Hematopoietic multipotent progenitor cell treated with erythropoietin and hydrocortisone succinate and interleukin-3 and kit ligand, for 6 days (in vitro differentiated cells): ENCODE data around the gene LEMD2.

Experiments
- DNase-seq: peaks from one replicate; pipeline ENCODE4 v3.0.0-alpha.2; 2015

LEMD2 gene

GRCh38 chr6:33772082-33772830 is 16.7 kb downstream of the LEMD2 start:
- DNase-seq = no peak

GRCh38 chr6:33771146-33772081 is 17.5 kb downstream of the LEMD2 start:
- DNase-seq = peak; percentile 82

DNA sequence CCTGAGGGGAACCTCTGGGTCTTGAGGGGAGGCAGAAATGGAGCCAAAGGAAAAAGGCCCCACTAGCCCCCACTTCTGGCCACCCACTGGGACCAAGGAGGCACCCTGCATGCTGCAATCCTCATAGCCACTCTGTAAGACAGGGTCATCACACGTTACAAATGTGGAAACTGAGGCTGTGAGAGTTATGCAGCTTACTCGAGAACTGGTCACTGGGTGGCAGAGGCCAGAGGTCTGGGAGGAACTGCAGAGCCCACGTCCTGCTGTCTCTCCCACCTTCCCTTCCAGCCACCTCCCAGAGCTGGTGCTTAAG is 18.1 kb downstream of the LEMD2 start:
- no peak for DNase-seq

DNA sequence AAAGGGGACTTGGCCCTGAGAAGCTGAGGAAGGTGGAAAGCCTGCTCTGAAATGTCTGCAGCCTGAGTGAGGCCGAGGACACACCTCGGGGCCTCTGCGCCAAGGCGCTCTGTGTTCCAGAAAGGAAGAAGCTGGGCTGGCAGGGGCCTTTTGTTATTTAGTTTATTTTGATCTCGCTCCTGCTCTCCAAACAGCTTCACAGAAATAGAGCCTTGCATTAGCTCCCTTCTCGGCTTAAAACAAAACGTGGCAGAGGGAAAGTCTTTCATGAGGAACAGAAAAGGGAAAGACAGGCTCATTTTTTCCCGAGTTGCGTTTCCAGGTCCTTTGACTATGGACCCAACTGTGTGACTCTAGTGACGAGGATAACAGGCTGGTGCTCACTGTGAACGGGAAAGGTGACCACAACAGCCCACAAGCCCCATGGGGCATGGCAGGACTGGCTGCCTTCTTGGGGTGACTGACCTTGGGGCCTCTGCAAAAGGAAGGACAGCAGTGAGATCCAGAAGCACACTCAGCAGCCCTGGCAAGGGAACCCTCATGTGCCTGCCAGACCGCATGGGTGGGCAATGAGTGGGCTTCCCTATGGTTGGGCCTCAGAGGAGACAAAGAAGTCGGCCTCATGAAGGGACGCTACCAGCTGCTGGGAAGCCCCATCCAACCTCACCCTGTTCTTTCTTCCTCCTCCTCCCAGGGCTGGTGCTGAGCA is 18.7 kb downstream of the LEMD2 start:
- DNase-seq = no peak

GRCh38 chr6:33769248-33769821 is 19.6 kb downstream of the LEMD2 start:
- no peak for DNase-seq

GRCh38 chr6:33768644-33769120 is 20.2 kb downstream of the LEMD2 start:
- peak; percentile 79 for DNase-seq

GRCh38 chr6:33766921-33767907 is 21.7 kb downstream of the LEMD2 start:
- DNase-seq = no peak

DNA sequence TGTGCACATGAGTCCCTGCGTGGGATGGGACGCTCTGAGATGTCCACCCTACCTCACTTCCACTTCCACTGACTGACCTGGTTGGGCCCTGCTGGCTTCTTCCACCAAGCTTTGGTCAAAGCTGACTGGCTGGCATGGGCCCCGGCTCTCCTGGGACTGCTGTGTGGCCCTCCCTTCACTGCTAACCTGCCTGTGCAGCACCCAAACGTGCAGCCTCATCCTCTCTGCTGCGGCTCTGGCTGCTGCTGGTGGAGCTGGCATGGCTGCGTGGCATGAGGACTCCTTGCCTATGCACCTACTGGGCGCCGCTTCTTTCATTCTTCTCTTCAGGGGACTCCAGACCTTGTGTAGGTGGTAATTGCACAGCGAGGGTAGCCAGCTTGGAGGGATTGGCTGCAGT is 23.6 kb downstream of the LEMD2 start:
- DNase-seq = no peak

- no peak for DNase-seq
These were observed 24.9 kb downstream of the LEMD2 start for GRCh38 chr6:33764036-33764435.

- no peak for DNase-seq
These were observed 25.4 kb downstream of the LEMD2 start for GRCh38 chr6:33763483-33763882.

GRCh38 chr6:33762713-33763112 is 26.2 kb downstream of the LEMD2 start:
- DNase-seq = no peak

DNA sequence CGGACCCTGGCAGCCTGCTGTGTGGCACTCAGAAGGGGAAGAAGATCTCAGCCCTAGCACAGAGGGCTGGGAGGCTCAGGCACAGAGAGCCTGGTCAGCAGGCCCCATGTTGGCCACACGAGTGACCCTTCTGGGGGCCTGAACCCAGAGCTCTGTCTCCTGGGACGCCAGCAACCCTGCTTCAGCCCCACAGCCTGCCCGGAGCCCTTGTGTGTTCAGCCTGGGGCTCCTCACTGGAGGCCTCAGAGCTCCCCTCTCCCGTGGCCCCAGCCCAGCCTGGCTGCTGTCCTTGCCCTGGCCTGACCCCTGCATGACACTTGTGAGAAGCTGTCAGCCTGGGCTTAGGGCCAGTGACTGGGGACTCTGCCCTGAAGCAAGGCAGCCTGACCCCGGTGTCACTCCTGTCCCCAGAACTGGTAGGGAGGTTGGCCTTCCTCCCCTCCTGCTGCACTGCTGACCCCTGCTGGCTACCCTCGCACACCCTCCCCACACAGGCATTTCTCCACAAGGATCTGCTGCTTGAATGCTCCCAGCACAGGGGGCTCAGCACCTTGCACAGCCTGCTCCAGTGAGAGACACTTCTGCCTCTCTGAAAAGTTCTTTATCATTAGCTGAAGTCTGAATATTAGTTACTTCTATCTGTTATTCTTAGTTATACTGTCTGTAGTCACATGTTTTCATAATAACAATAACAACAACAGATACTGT is 26.9 kb downstream of the LEMD2 start:
- peak; percentile 73 for DNase-seq

DNA sequence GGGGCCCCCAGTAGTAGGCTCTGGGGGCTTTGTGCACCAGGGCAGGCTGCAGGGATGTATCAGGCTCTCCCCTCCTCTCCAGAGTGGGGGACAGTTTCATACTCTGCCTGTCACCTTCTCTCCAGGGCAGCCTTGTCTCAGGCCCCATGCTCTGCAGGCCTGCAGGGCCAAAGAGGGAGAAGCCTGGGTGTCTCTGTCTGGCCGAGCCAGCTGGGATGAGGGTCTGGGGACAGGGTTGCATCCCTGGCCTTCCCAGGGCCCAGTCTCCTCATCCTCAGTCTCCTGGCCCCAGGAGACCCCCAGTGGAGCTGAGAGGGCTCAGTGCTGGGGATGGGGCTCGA is 27.4 kb downstream of the LEMD2 start:
- DNase-seq = no peak

DNA sequence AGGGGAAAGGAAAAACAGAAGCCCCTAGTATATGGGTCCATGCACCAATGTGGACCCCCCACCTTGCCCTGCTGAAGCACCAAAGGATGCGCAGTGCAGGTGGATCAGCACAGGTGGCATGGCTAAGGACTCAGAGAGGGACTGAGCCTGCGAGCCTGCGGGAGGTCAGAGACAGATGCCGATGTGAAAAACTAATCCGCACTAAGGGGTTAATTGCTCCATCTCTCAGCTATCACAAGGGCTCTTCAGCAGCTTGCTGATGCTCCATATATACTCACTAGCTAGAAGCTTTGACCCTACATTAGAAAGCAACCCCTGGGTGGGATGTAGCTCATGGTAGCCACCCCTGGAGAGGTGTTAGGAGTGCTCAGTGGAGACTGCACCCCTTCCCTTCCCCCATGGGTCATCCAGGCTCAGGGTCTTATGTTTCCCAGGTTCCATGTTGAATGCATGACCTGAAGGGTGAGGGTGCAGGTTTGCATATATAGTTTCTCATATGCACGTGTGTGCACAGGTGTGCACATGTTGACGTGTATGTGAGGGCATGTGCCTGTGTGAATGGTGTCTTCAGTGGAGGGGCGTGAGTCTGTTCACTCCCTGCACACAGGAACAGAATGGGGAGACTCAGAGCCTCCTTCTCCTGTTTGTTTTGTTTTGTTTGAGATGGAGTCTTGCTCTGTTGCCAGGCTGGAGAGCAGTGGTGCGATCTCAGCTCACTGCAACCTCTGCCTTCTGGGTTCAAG is 28.9 kb downstream of the LEMD2 start:
- DNase-seq = no peak

DNA sequence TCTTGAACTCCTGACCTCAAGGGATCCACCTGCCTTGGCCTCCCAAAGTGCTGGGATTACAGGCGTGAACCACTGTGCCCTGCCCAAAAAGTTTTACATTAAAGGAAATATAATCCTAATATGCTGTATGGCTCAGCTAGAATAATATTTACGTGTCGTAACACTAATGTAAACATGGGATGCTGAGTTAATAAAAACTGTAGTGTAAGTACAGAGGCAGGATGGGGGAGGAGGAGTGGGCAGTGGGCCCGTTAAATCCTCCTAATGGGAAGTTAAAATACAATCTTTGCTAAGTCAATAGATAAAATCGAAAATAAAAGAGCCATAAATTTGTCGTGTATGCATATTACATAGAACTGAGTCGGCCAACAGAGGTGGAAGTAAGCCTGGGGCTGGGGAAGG is 30.1 kb downstream of the LEMD2 start:
- no peak for DNase-seq

DNA sequence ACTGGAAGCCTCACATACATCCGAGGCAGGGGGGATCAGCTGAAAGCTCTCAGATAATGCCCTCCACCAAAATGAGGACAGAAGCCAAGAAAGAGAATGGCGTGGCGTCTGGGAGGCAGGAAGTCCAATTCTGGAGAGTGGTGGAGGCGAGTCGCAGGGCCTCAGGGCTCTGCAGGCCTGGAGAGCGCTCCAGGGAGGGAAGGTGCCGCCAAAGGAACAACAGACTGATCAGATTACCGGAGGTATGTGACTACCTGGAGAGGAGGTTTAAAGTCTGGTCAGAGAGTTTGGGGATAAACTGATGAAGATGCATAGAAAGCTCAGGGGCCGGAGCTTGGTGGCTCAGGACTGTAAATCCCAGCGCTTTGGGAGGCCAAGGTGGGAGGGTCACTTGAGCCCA is 31.0 kb downstream of the LEMD2 start:
- DNase-seq = no peak

DNA sequence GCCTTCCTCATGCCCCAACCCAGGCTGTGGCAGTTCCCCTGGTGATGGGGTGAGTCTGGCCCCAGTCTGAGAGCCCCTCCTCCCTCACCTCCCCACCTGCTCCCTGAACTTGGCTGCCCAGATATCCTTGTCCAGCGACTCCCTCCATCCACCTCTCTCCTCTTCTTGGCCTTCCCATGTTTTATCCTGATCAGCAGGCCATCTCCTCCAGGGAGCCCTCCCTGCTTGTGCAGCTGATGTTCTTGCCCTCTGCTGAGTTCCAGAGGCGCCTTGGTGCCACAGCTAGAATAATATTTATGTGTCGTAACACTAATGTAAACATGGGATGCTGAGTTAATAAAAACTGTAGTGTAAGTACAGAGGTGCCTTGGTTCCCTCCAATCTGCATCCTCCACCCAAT is 31.8 kb downstream of the LEMD2 start:
- no peak for DNase-seq

GRCh38 chr6:33756211-33756954 is 32.5 kb downstream of the LEMD2 start:
- DNase-seq = no peak

- DNase-seq = no peak
These were observed 33.7 kb downstream of the LEMD2 start for GRCh38 chr6:33755070-33755869.
